ENCODE measurements around the gene CD300A.

Gene CD300A

DNA sequence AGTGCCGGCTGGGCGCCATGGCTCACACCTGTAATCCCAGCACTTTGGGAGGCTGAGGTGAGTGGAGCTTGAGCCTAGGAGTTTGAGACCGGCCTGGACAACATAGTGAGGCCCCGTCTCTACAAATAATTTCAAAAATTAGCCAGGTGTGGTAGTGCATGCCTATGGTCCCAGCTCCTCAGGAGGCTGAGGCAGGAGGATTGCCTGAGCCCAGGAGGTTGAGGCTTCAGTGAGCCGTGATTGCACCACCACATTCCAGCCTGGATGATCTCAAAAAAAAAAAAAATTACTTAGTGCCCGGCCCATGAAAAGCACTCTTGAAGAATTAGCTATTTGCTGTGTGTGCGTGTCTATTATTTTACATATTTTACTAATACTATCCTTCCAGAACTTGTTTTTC, 24.9 kb upstream of the CD300A start:
- no peak for DNase-seq

DNA sequence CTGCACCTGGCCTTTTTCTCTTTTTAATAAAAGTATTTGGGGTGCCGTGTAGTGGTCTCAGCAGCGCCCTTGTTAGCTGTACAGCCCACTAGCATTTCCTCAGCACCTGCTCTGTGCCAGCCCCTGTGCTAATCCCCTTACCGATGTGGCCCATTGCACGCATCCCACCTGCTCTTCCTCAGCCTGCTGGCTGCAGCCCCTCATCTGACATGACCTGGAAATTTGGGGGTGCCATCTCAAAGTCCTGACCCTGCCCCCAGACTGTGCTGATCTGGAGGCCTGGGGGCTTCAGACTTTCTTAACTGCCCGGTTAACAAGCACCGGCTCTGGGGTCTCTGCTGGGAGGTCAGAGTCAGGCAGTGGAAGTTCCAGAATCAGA, 24.2 kb upstream of the CD300A start:
- no peak for DNase-seq

DNA sequence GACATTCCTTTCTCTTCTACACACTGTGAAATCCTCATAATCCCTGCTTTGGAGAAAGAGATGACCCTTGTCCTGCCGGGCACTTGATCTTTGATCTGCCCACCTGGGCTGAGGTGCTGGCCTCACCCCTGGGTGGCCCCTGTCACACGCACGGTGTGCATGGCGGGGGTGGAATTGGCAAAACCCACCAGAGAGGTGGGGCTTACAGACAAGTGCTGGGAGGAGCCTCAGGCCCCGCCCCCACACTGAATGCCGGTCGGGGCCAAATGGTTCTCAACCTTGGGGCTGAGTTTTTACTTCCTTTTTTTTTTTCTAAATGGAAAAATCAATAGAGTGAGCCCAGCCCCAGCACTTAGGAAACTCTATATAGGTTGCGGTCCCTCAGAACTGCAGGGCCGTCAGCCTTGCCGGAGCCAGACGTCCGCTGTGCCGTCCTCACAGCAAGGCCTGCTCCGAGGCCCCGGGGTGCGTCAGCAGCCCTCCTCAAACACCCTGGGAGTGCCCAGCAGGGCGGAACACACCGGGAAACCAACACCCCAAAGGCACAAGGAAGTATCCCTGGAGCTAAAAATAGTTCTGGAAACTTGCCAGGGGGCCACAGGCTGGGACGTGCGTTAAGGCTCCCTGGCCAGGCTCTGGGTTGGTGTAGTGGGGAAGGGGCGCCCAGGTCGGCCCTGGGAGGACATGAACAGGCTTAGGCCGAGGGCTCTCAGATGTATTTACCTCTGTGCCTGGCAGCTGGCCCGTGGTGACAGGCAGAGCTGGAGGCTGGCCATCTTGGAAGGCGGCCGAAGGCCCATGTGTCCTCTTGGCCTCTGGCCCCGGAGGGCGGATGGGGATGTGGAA, 23.5 kb upstream of the CD300A start:
- peak; percentile 21 to 49 for DNase-seq

DNA sequence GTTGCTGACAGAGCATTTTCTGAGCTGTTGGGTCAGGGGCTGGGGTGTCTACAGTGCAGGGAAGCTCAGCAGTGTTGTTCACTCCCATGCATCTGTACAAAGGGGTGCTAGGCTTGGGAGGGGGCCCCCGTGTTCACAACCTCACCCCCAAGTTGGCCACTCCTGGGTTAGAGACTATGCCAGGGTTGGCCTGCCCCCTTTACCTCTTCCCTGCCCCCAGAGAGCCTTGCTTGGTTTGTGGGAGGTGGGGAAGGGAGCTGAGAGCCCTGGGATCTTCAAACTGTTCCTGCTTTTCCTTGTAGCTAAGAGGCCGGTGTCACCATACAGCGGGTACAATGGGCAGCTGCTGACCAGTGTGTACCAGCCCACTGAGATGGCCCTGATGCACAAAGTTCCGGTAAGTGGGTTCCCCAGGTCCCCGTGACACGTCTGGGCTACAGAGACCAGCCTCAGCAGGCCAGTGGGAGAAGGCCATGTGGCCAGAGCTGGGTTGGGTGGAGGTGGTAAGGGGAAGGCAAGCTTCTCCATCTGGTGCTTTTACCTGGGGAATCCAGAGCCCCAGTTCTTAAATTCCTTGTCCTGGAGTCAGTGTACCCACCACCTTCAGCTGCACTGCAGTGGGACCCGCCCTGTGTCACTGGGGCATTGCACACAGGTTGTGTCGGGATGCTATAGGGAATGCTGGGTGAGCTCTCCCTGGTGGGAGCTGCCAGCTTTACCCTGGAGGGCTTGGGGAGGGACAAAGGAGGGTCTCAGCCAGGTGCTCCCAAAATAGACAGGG, 22.7 kb upstream of the CD300A start:
- DNase-seq: no peak

DNA sequence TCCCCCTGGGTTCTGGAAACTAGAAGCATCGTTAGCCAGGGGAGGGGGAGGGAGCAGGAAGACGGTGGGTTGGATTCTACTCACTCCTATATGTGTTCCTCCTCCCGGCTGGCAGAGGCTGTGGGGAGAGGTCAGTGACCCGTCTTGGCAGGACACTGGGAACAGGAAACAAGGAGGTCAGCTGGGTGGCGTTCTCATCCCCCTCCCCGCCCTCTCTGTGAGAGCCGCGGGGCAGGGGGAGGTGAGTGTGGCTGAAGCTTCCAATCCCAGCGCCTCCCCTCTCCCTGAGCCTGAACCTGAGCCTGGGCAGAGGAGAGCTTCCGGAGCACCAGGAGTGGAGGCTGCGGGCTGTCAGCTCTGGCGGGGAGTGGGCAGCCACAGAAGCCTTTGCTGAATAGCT, 22.0 kb upstream of the CD300A start:
- no peak for DNase-seq

DNA sequence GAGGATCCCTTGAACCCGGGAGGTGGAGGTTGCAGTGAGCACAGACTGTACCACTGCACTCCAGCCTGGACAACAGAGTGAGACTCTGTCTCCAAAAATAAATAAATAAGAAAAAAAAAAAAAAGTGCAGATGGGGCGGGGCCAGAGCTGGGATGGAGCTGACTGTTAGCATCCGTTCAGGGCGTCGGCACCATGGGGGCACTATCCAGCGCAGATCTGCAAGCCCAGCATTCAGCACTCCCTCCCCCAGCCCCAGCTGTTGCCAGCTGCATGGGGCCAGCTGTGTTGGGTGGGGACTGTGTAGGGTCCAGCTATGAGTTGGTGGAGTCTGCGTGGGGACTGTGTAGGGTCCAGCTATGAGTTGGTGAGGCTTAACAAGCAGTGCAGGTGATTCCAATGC, 21.3 kb upstream of the CD300A start:
- no peak for DNase-seq

DNA sequence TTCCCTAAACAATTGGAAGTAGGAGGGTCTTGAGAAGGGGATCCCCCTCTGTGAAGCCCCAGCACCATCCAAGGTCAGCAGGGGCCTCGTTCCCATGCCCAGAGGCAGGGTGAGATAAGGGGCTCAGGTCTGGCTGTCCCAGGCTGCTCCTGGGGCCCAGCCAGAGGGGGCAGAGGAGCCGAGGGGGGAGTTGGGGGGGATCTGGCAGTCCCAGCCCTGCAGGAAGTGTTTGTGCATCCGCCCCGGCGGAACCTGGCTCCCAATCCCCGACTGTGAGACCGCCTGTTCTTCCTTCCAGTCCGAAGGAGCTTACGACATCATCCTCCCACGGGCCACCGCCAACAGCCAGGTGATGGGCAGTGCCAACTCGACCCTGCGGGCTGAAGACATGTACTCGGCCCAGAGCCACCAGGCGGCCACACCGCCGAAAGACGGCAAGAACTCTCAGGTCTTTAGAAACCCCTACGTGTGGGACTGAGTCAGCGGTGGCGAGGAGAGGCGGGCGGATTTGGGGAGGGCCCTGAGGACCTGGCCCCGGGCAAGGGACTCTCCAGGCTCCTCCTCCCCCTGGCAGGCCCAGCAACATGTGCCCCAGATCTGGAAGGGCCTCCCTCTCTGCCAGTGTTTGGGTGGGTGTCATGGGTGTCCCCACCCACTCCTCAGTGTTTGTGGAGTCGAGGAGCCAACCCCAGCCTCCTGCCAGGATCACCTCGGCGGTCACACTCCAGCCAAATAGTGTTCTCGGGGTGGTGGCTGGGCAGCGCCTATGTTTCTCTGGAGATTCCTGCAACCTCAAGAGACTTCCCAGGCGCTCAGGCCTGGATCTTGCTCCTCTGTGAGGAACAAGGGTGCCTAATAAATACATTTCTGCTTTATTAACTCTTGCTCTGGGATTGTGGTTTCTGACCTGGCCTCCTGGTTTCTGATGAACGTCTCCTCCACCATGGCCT, 19.6 kb upstream of the CD300A start:
- DNase-seq: peak in 1 of 2 donors; percentile 83

DNA sequence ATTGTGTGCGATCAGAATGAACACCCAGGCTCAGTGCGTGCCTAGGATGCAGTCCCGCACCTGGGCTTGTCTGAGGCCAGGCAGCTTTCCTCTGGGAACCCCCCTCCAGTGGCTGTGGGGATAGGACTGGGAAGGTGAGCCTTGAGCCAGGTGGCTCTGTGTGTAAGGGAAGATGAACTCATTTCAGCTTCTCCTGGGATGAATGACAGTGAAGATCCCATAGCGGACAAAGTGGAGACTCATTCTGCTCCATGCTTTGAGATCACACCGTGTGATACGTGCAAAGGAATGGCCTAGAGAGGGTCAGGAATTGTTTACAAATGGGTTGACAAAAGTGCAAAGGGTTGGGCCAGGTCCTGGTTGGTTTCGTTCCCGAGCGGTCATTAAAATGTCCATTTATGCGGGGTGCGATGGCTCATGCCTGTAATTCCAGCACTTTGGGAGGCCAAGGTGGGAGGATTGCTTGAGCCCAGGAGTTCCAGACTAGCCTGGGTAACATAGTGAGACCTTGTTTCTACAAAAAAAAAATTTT, 18.7 kb upstream of the CD300A start:
- no peak for DNase-seq

DNA sequence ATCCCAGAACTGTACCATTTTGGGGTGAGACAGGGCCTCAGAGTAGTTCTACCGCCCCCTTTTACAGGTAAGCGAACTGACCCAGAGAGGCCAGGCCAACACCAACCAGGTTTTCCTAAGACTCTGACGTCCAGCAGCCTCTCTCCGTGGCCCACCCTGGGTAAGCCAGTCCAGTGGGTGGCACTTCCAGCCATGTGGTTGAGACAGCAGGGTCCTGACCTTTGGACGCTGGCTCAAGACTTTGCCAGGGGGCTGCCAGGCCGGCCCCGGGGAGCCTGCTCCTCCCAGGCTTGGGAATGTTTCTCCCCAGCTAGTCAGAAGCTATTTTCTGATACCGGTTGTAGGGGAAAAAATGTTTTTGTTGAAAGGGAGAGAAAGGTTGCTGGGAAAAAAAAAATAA, 17.7 kb upstream of the CD300A start:
- no peak for DNase-seq

DNA sequence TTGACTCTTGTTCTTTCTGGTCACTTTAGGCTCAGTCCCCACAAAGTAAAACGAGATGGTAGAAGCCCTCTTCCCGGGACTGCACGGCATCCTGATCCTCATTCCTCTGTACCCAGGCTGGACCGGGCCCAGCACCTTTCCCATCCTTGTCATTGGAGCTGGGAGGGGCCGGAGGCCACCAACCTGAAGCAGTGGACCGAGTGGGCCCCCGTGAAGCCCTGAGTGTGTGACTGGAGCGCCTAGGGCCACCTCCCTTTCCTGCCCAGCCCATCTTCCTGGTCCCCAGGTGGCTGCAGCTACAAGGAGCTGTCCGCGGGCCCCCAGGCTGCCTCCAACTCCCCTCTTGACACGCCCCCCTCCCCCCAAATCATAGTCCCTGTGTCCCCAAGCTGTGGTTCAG, 17.1 kb upstream of the CD300A start:
- DNase-seq: no peak

DNA sequence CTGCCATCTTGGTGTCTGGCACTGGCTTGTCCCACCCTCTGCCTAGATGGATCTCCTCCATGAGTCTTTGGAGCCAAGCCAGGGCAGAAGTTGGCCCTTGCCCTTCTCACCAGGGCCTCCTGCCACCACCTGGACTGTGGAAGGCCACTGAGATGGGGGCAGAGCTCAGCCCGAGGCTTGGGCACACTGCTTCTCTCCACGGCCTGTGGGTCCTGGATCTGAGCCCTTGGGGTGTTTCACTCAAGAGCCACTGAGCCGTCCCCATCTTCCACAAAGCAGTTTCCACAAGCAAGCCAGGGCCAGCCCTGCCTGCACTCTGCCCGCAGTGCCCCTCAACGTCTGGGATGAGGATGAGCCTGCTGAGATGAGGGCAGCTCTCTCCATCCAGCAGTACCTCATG, 16.7 kb upstream of the CD300A start:
- DNase-seq: no peak

DNA sequence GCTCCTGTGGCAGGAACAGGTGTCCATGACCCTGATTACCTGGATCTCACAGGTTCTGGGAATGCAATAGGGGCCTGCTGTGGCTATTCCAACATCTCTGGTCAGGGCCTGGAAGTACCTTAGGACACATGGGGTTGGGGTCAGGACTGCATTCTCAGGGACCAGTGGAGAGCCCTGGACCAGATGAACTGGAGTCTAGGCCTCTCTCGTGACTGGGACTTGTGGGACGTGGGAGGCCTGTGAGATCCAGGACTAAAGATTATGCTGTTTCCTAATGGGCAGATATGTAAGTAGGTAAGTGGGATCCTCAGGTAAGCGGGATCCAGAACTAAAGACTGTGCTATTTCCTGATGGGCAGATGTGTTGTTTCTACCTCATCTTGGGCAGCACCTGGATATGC, 16.2 kb upstream of the CD300A start:
- DNase-seq: no peak

DNA sequence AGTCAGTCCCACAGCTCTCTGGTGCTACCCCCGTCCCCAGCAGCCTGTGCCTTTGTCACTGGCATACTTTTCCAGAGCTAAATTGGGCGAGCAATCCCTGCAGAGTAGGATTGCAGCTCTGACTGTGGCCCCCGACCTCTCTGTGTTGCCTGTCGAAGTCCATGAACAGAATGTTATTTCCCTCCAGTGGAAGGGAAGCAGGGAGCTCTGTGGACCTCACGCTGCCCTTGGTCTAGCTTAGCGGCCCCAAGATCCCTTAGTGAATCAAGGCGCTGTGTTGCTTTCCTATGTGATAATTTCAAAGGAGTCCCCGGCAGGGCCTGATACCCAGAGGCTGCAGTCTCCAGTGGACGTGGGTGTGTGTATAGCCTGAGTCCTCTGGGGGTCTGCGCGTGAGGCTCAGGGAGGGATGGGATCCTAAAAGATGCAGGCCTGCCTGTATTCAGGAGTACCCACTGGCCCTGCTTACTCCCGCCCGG, 15.5 kb upstream of the CD300A start:
- DNase-seq: no peak

DNA sequence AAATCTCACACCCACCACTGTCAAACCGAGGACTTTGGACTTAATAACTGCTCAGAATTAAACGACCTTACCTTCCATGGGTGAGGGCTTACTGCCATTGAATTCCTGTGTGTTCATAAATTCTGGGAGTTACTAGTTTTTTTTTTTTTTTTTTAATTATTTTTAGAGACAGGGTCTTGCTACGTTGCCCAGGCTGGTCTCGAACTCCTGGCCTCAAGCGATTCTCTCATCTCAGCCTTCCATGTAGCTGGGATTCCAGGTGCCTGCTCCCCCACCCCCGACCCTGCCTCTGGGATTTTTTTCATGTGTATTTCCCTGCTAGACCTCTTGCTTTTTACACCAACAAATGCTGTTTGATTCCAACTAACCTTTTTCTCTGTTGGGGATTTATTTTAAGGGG, 14.9 kb upstream of the CD300A start:
- DNase-seq: no peak

DNA sequence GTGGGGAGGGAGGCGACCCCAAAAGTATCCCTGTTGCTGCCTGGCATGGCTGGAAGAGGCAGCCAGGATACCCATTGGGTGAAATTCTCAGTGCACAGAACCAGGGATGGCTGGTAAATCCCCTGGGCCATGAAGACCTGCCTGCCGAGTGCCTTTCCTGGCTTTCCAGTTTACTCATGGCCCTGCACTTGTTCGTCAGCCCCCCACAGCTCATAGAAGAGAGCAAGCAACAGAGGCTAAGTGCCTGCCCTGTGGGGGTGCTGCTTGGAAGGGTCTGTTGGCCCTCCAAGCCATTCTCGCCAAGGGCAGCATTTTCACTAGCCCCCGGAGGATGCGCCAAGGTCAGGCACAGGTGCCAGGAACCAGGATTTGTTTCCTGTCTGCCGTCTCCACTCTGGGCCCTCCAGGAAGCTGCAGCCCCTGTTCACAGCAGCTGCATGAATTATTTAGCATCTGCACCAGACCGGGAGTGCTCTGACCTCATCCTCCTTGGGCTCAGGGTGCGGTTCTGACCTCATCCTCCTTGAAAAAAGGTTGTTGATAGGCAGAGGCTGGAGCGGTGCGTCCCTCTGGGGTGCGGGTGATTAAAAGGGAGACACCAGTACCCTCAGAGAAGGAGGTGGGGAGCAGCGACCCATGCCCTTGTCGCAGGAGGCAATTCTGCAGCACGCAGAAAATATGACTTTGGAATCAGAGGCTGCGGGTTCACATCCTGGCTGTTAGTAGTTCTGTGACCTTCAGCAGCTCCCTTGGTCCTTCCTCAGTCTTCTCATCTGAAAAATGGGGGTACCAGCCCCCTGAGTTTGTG, 14.2 kb upstream of the CD300A start:
- no peak for DNase-seq

DNA sequence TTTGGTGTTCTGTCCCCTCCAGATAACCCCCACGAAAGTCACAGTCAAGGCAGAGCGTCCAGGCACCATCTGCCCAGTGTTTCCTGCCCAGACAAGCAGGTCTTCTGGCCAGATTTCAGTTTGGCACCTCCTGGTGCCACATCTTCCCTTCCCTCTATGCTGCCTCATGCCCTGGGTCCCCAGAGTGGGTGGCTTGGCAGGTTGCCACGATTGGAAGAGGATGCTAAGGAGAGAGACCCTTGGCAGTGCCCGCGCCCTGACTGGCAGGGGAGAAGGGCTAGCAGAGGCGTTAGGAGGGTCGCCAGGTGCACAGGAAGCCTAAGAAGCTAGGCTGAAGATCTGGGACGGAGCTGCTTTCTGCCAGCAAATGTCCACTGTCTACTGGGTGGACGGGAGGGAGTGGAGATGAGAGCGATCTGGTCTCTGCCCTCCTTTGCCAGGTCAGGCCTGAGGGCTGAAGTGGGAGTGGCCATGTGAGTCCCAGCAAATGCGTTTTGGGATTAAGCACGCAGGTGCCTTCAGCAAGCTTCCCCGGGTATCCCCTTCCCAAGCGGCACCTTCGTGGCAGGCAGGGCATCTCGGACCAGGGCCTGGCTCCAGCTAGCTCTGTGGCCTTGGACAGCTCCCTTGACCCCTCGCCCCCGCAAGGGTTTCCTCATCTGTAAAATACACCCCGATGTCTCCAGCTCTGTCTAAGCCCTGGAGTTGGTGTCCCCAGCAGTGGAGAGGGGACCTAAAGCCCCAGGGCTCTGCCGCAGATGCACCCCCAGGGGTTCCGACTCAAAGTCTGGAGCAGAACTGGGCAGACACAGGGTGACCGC, 13.4 kb upstream of the CD300A start:
- no peak for DNase-seq

DNA sequence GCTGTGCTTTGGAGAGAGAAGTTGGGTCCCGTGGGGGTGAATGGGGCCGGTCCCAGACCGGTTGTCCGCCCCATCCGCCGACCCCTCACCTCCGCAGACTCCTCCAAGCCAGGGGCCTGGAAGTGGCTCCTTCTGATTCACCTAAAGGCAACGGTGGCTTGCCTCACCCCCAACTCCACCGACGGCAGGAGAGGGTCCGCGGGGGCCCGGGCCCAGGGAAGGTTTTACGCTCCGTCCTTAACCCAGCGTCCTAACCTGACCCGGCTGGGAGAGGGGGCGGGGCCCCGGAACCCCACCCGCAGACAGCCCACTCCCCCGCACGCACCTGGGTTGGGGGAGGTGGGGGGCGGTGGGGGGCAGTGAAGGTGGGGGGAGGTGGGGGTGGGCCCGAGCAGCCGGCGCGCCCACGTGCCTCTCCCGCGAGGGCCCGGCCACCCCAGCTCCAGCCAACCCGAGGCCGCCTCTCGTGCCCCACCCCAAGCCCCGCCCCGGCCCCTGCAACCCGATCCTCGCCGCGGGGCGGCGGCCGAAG, 12.7 kb upstream of the CD300A start:
- no peak for DNase-seq

DNA sequence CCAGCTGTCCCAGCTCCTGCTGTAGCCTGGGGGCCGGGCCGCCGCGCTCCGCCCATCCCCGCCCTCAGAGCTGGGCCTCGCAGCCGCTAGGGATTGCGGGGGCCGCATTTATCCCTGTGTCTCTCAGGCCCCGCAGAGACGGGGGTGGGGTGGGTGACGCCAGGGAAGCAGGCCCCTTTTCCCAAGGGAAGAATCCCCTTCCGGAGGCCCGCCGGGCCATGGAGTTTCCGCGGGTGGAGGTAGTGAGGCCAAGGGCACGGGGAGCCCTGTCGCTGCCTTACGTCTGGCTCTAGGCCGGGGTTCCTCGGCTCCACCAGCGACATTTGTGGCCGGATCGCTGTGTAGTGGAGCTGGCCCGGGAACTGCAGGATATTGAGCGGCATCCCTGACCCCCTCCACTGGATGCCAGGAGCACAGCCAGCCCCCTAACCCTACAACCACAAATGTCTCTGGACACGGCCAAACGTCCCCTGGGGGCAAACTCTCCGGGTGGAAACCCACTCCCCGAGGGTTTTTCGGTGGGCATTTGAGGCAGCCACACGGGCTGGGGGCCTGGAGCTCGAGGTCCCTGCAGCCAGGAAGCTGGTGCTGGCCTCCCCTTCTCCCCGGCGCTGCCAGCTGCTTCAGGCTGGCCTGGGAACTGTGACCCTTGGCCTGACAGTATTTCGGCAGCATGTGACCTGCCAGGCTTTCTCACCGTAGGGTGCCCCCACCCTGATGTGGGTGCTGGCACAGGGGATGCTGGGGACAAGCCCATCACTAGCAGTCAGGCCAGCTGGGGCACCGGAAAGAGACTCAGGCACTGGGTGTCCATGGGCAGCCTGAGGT, 12.0 kb upstream of the CD300A start:
- peak; percentile 60 to 69 for DNase-seq

DNA sequence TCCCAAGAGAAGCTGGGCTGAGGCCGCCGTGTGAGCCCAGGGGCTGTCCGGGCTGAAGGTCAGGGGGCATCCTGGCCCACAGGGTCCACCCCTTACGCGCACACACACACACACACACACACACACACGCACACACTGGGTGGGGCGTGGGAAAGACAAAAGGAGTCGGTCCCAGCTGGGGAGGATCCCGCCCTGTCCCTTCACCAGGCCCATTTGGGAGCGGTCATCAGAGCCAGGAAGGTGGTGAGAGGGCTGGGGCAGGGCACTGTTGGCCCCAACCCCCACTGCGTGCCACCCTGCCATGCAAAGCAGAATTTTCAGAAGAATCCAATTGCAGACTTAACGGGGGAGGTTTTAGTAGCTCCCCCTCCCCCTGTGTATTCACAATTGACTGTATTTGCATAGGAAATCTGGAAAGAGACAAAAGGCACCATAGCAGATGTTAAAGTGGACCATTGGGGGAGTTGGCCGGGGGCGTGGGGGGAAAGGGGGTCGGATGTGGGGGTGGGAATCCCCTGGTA, 11.3 kb upstream of the CD300A start:
- DNase-seq: no peak

DNA sequence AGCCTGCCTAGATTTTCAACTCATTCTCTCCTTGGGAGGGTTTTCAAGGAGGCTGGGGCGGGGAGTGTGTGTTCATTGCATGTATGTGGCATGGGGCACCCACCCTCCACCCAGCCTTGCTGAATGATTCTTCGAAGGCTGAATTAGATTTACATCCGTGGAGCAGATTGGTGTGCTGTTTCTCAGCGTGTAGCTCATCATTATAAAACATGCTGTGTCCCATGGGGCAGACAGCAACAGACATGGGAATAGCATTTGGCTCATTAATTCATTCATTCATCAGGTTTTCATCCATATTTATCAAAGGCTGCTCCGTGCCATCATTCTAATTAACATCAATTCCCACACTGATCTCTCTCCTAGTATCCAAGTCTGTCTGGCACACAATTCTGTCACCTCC, 10.6 kb upstream of the CD300A start:
- DNase-seq: no peak

Data from bone marrow (tissue), 2 donors.